GM19463 (cell line): ENCODE data around the gene ABR.

Source experiments
- ATAC-seq: cut with Tn5 transposase; IDR thresholded peaks from one replicate; pipeline ENCODE4 v1.9.1; 2021; ENCODE audit warnings: mild to moderate bottlenecking, moderate library complexity; ENCODE audit not compliant: unreplicated experiment

ABR gene

GRCh38 chr17:1036171-1036844 is 143.5 kb downstream of the ABR start:
- ATAC-seq, result no peak

GRCh38 chr17:1035546-1036170 is 144.1 kb downstream of the ABR start:
- ATAC-seq, result no peak

- no peak for ATAC-seq
These were observed 145.1 kb downstream of the ABR start for GRCh38 chr17:1034652-1035210.

- no peak for ATAC-seq
These were observed 146.3 kb downstream of the ABR start for GRCh38 chr17:1033503-1033902.

GRCh38 chr17:1032391-1032790 is 147.4 kb downstream of the ABR start:
- ATAC-seq, result no peak

- ATAC-seq, result no peak
These were observed 148.1 kb downstream of the ABR start for GRCh38 chr17:1031711-1032110.

GRCh38 chr17:1030684-1031532 is 148.9 kb downstream of the ABR start:
- no peak for ATAC-seq

GRCh38 chr17:1029922-1030644 is 149.7 kb downstream of the ABR start:
- no peak for ATAC-seq

- no peak for ATAC-seq
These were observed 150.4 kb downstream of the ABR start for GRCh38 chr17:1029196-1029921.

GRCh38 chr17:1027044-1027443 is 152.7 kb downstream of the ABR start:
- no peak for ATAC-seq

GRCh38 chr17:1026599-1026975 is 153.2 kb downstream of the ABR start:
- no peak for ATAC-seq

- ATAC-seq, result no peak
These were observed 153.8 kb downstream of the ABR start for GRCh38 chr17:1025733-1026598.

GRCh38 chr17:1024076-1024475 is 155.7 kb downstream of the ABR start:
- ATAC-seq, result no peak

- no peak for ATAC-seq
These were observed 157.3 kb downstream of the ABR start for GRCh38 chr17:1022278-1023024.

GRCh38 chr17:1021147-1021546 is 158.6 kb downstream of the ABR start:
- no peak for ATAC-seq

GRCh38 chr17:1019451-1019850 is 160.3 kb downstream of the ABR start:
- ATAC-seq, result no peak

- ATAC-seq, result no peak
These were observed 161.2 kb downstream of the ABR start for GRCh38 chr17:1018547-1018946.

- ATAC-seq, result no peak
These were observed 166.1 kb downstream of the ABR start for GRCh38 chr17:1013729-1014090.
